Fibroblast of the aortic adventitia (primary cell): ENCODE data around the gene MDM2. TPM values are rescaled to one million over a fixed set of nuclear protein-coding genes. Genes with fewer than 3 reads are reported as not detected.
"Not testable (repeated sequence)": the region's sequence is repeated elsewhere in the genome, so short reads cannot be mapped to it uniquely, and the experiment has no call there.

ENCODE experiments used
- DNase-seq: peaks from one replicate; pipeline ENCODE4 v3.0.0-alpha.2; 2010; ENCODE audit warnings: low read depth
- H3K4me3 ChIP-seq: 2 replicates; pipeline ENCODE4 v1.5.1; 2011; ENCODE audit warnings: low read depth, mild to moderate bottlenecking, control low read depth, low read length, moderate library complexity
- total RNA-seq: library from RNA; depleted of rRNA; stranded (reverse); fragments of >200 nt; gene quantifications from 2 replicates; pipeline ENCODE4 v1.2.3, GENCODE V29; 2012; ENCODE audit warnings: low replicate concordance
- TF ChIP-seq, protein P1 (sequence below): IDR thresholded peaks from 2 replicates; pipeline ENCODE4 v1.5.1; 2011; ENCODE audit warnings: mild to moderate bottlenecking, low read length, control low read depth, inconsistent platforms; ENCODE audit not compliant: insufficient read depth

MDM2 gene
- total RNA-seq, 1 donor = 241 TPM

GRCh38 chr12:68796399-68796798, 11.6 kb upstream of the MDM2 start:
- DNase-seq = no peak

DNA sequence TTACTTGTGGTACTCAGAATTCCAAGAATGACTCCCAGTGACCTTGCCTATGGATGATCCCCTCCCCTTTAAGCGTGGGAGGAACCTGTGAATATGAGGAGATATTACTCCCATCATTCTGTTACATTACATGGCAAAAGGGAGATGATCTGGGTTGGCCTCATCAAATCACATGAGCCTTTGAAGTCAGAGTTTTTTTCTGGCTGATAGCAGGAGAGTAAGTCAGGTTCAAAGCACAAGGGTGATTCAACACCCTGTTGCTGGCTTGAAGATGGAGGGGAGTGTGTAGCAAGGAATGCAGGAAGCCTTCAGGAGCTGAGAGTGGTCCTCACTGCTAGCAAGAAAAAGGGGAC, 9.1 kb upstream of the MDM2 start:
- H3K4me3 ChIP-seq = no peak overlapping the region
- TF ChIP-seq, protein P1, sequence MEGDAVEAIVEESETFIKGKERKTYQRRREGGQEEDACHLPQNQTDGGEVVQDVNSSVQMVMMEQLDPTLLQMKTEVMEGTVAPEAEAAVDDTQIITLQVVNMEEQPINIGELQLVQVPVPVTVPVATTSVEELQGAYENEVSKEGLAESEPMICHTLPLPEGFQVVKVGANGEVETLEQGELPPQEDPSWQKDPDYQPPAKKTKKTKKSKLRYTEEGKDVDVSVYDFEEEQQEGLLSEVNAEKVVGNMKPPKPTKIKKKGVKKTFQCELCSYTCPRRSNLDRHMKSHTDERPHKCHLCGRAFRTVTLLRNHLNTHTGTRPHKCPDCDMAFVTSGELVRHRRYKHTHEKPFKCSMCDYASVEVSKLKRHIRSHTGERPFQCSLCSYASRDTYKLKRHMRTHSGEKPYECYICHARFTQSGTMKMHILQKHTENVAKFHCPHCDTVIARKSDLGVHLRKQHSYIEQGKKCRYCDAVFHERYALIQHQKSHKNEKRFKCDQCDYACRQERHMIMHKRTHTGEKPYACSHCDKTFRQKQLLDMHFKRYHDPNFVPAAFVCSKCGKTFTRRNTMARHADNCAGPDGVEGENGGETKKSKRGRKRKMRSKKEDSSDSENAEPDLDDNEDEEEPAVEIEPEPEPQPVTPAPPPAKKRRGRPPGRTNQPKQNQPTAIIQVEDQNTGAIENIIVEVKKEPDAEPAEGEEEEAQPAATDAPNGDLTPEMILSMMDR = no peak
- no peak for DNase-seq

More at GRCh38 chr12:68796399-68796798, 11.6 kb upstream of the MDM2 start:
- no peak overlapping the region for H3K4me3 ChIP-seq
- TF ChIP-seq, protein P1 = no peak

- no peak for DNase-seq
- TF ChIP-seq, protein P1 = no peak
- H3K4me3 ChIP-seq = no peak overlapping the region
Observed at GRCh38 chr12:68800294-68800693, 7.7 kb upstream of the MDM2 start.

- DNase-seq, H3K4me3 ChIP-seq: not testable (repeated sequence)
Observed at GRCh38 chr12:68801124-68801523, 6.9 kb upstream of the MDM2 start.

DNA sequence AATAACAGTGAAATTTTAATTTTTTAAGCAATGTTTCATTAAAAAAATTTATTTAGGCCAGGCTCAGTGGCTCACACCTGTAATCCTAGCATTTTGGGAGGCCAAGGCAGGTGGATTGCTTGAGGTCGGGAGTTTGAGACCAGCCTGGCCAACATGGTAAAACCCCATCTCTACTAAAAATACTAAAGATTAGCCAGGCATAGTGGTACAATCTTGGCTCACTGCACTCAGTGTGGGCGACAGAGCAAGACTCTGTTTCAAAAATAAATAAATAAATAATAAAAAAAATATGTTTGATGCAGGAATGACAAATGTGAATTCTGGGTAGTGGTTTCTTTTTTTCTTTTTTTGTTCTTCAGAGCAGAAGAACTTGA, 5.6 kb upstream of the MDM2 start:
- DNase-seq, H3K4me3 ChIP-seq: not testable (repeated sequence)

- H3K4me3 ChIP-seq, DNase-seq: not testable (repeated sequence)
Observed at GRCh38 chr12:68802911-68803651, 4.9 kb upstream of the MDM2 start.

- DNase-seq = no peak
- TF ChIP-seq, protein P1 = no peak
- no peak overlapping the region for H3K4me3 ChIP-seq
Observed at GRCh38 chr12:68803948-68804656, 3.9 kb upstream of the MDM2 start.

GRCh38 chr12:68804657-68805591, 3.1 kb upstream of the MDM2 start:
- no peak for DNase-seq
- TF ChIP-seq, protein P1 = no peak

More at GRCh38 chr12:68804657-68805591, 3.1 kb upstream of the MDM2 start:
- H3K4me3 ChIP-seq = no peak overlapping the region
